Stimulated activated CD4-positive, alpha-beta T cell treated with anti-CD3 and anti-CD28 coated beads, Interleukin-12 subunit alpha, Interleukin-12 subunit beta, amount 100 ng/mL, for 48 hours (primary cell): ENCODE results near the gene CCSER2.
A peak's percentile ranks its signal among the peaks of the same experiment; 100 is the strongest.
"Not testable (repeated sequence)": the region's sequence is repeated elsewhere in the genome, so short reads cannot be mapped to it uniquely, and the experiment has no call there.

Experiments
- DNase-seq, 3 donors: peaks; one replicate each; pipeline ENCODE4 v3.0.0-alpha.2; 2020; ENCODE audit warnings: low read depth in 2 of 3, low spot score in 1 of 3

The CCSER2 gene

GRCh38 chr10:84388148-84388547 lies 59.8 kb downstream of the CCSER2 start:
- no peak for DNase-seq

DNA sequence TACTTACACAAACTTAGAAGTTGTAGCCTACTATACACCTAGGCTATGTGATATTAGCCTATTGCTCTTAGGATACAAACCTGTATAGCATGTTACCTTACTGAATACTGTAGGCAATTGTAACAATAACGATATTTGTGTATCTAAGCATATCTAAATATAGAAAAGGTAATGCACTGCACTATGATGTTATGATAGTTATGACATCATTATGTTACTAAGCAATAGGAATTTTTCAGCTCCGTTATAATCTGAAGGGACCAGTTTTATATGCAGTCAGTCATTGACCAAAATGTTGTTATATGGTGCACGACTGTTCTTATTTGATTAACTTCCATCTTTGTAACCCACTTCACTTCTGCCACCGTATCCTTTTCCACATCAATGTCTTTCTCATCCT lies 62.0 kb downstream of the CCSER2 start:
- no peak for DNase-seq

GRCh38 chr10:84391326-84391725 lies 62.9 kb downstream of the CCSER2 start:
- DNase-seq = no peak

GRCh38 chr10:84392181-84392580 lies 63.8 kb downstream of the CCSER2 start:
- no peak for DNase-seq

DNA sequence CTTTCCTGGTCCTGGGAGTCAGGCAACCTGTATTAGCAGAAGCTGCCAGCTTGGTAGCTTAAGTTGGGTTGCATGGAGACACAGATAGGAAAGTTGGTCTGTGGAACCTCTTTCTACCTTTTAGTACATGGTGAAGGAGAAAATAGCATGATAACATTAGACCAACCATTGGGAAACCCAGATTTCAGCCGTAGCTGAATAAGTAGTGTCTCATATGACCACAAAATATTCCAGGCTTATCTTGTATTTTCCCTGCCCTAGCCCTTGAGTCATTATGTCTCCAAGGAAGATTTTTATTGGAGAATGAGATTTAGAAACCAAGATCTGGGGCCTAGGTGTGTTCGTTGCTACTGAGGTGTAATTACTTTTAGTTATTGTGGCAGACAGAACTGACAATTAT lies 67.2 kb downstream of the CCSER2 start:
- no peak for DNase-seq

GRCh38 chr10:84397735-84398144 lies 69.4 kb downstream of the CCSER2 start:
- DNase-seq = no peak

GRCh38 chr10:84398696-84399095 lies 70.3 kb downstream of the CCSER2 start:
- no peak for DNase-seq

GRCh38 chr10:84401854-84402611 lies 73.6 kb downstream of the CCSER2 start:
- DNase-seq = no peak

DNA sequence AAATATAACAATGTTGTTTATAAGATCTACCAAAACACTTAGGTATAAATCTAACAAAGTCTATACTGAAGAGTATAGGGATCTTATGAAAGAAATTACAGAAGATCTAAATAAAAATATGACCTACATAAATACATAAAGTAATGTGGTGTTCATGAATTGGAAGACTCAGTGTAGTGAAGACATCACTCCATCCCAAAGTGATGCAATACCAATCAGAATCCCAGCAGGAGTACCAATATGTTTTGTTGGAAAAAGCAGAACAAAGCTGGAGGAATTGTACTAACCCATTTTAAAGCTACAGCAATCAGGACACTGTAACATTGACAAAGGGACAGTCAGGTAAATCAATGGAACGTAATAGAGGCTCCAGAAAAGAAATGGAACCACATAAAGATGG lies 76.4 kb downstream of the CCSER2 start:
- no peak for DNase-seq

DNA sequence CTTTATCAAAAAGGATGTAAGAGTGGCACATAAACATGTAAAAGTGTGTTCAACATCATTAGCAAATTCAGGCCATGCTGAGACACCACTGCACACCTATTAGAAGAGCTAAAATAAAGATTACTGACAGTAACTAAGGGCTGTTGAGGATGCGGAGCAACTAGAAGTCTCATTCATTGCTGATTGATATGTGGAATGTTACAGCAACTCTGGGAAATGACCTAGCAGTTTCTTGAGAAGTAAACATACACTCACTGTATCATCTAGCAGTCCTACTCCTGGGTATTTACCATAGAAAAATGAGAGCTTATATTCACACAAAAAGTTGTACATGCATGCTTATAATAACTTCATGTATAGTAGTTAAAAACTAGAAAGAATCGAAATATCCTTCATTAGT lies 77.3 kb downstream of the CCSER2 start:
- DNase-seq = no peak

DNA sequence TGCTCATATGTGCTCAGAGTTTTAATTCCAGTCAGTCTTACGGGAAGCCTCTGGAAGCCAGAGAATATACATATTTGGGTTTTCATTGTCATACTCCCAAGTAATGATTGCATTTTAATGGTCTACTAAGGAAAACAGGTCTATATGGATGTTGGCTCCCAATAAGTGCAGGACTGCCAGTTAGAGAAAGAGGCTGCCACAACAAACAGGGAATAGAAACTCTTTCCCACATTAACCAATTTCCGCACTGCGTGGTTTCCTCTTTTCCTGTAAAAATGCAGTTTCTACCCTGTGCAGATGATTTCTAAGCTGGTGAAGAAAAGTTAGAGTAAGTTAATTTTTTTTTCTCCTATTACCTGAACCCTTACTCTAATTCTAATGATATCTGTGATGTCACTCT lies 78.2 kb downstream of the CCSER2 start:
- DNase-seq = no peak

- no peak for DNase-seq
Measured at GRCh38 chr10:84407388-84408049, 79.1 kb downstream of the CCSER2 start.

- no peak for DNase-seq
Measured at GRCh38 chr10:84412482-84412881, 84.1 kb downstream of the CCSER2 start.

DNA sequence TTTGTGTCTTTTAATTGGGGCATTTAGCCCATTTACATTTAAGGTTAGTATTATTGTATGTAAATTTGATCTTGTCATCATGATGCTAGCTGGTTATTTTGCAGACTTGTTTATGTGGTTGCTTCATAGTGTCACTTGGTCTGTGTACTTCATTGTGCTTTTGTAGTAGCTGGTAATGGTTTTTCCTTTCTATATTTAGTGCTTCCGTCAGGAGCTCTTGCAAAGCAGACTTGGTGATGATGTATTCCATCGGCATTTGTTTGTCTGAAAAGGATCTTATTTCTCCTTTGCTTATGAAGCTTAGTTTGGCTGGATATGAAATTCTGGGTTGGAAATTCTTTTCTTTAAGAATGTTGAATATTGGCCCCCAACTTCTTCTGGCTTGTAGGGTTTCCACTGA lies 85.7 kb downstream of the CCSER2 start:
- not testable (repeated sequence) for DNase-seq

GRCh38 chr10:84415539-84416244 lies 87.3 kb downstream of the CCSER2 start:
- no peak for DNase-seq

DNA sequence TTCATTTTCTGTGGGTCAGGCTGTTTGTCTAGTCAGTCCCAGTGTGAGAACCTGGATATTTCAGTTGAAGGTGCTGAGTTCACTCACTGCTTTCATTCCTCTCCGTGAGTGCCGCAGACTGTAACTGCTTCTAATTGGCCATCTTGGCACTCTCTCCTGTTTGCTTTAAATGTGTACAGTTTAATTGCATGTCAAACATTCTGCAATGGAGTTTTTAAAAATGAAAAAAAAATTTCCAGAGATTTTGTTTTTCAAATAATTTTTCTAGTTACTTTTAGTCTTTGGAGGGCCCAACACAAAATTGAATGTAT lies 87.8 kb downstream of the CCSER2 start:
- no peak for DNase-seq

DNA sequence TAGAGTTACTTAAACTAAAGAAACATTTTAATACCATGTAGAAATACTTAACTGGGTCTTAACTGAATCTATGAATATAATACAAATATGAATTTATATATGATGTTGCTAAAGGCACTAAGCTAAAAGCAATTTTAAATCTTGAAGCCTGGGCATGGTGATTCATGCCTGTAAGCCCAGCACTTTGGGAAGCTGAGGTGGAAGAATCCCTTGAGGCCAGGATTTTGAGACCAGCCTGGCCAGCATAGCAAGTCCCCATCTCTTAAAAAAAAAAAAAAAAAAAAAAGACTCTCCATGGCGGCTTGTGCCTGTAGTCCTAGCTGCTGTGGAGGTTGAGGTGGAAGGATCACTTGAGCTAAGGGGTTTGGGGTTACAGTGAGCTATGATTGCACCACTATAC lies 95.3 kb downstream of the CCSER2 start:
- DNase-seq = no peak

DNA sequence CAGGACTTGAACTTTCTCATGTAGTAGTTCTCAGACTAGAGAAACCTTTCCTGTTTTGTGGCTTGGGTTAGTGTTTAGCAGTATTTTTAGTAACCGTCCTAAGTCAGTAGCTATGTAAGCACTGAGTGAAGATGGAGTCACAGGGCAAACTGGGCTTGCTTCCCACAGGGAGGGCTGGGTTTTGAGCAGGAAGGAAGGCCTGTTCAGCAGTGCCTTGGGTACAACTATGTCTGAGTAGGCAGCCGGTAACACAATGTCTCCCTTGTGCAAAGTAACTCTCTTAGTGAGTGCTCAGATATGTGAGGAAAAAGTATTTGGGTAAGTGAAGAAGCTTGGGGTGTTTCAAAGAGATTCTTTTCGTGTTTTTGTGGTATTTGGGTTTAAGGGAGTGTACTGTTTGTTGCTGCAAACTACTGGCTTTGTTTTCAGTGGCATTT lies 96.4 kb downstream of the CCSER2 start:
- DNase-seq = no peak

GRCh38 chr10:84427903-84428650 lies 99.7 kb downstream of the CCSER2 start:
- no peak for DNase-seq

DNA sequence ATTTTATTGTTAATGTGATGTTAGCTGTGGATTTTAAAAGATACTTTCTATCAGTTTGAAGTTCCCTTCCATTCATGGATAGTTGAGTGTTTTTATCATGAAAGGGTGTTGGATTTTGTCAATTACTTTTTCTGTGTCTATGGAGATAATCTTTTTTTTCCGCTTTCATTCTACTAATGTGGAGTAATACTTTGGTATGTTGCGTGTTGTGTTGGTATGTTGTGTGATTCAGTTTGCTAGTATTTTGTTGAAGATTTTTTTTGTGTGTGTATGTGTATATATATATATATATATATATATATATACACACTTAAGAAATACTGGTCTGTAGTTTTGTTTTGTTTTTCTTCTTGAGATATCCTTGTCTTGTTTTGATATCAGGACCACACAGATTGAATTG lies 100.3 kb downstream of the CCSER2 start:
- DNase-seq = no peak

DNA sequence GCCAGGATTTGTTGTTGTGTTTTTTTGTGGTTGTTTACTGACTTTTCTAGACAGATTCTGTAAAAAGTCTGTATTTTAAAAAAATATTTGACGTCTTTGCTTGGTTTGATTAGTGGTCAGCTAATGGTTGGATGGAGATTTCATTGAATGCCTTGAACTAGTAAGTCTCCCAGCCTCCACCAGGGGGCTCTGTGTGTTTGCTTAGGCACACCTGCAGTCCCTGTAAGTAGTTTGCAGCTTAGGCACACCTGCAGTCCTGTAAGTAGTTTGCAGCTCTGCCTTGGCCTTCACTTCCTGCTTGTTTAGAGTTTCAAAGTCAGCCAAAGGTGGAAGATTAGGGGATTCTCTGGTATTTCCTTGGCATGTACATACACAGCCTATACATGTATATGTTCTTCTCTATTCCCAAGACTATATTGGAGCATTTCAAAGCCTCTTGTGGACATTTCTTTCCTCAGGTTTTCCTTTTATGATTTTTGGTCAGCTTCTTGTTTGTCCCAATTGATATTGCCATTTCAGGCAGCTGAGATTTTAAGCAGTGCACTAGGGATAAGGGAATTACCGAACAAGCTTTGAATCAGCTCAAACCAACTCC lies 101.6 kb downstream of the CCSER2 start:
- DNase-seq = peak; percentile 44 to 63 (median 58)
